Heart left ventricle (tissue), 16 donors: ENCODE measurements around the gene EMB. TPM values are rescaled to one million over a fixed set of nuclear protein-coding genes. Genes with fewer than 3 reads are reported as not detected.
"Not testable (repeated sequence)": the region's sequence is repeated elsewhere in the genome, so short reads cannot be mapped to it uniquely, and the experiment has no call there.

Source experiments
- ATAC-seq, 4 donors: fragments of 200-7000 bp; cut with Tn5 transposase; one replicate each; pipeline ENCODE4 v1.9.1; 2020 to 2022; ENCODE audit warnings: moderate library complexity in 4 of 4, mild to moderate bottlenecking in 3 of 4, moderate number of reproducible peaks in 1 of 4
- DNase-seq, 5 donors: peaks; one replicate each; pipeline ENCODE4 v3.0.0-alpha.2; 2020
- H3K27ac ChIP-seq, 12 donors: fragments of 200-600 bp; sonication (generic) in 4 of 12; one replicate each; pipeline versions ENCODE4 v1.5.0 to v1.8.0; 2016 to 2022; ENCODE audit warnings: mild to moderate bottlenecking in 2 of 12
- H3K27me3 ChIP-seq, 9 donors: fragments of 200-600 bp; sonication (generic) in 2 of 9; one replicate each; pipeline versions ENCODE4 v1.5.1 to v1.8.0; 2016 to 2022; ENCODE audit warnings: mild to moderate bottlenecking in 3 of 9
- H3K36me3 ChIP-seq, 9 donors: fragments of 200-600 bp; sonication (generic) in 2 of 9; one replicate each; pipeline versions ENCODE4 v1.5.0 to v1.8.0; 2018 to 2022; ENCODE audit warnings: mild to moderate bottlenecking in 2 of 9
- H3K4me1 ChIP-seq, 12 donors: fragments of 200-600 bp; sonication (generic) in 4 of 12; one replicate each; pipeline versions ENCODE4 v1.5.0 to v1.8.0; 2016 to 2022; ENCODE audit warnings: mild to moderate bottlenecking in 3 of 12
- H3K4me3 ChIP-seq, 12 donors: fragments of 200-600 bp; sonication (generic) in 4 of 12; one replicate each; pipeline versions ENCODE4 v1.5.0 to v1.8.0; 2017 to 2022; ENCODE audit warnings: mild to moderate bottlenecking in 9 of 12, moderate library complexity in 4 of 12
- H3K9me3 ChIP-seq, 12 donors: fragments of 200-600 bp; sonication (generic) in 4 of 12; one replicate each; pipeline versions ENCODE4 v1.5.0 to v1.8.0; 2016 to 2022; ENCODE audit warnings: mild to moderate bottlenecking in 1 of 12
- CTCF ChIP-seq, 12 donors: fragments of 200-600 bp; sonication (generic) in 4 of 12; IDR thresholded peaks; one replicate each; pipeline versions ENCODE4 v1.5.0 to v1.8.0; 2018 to 2022; ENCODE audit warnings: antibody characterized with exemption in 12 of 12, mild to moderate bottlenecking in 5 of 12
- POLR2A ChIP-seq, 2 donors: fragments of 450-650 bp; IDR thresholded peaks; one replicate each; pipeline ENCODE4 v1.6.1; 2017; ENCODE audit warnings: antibody characterized with exemption in 2 of 2, mild to moderate bottlenecking in 2 of 2, moderate library complexity in 2 of 2
- WGBS, 4 donors: extraction: QIAGEN DNeasy Blood & Tissue Kit in 2 of 4; methylation state at CpG; one replicate each; pipeline versions ENCODE4 v1.1.5 to v1.1.7; 2013 to 2018; 5-methylcytosine and 5-hydroxymethylcytosine counted together
- intact Hi-C, 10 donors: fragments of 100-400 bp; cut with DNase I; formaldehyde crosslinking; loops; one replicate each; pipeline versions ENCODE4 v1.11.1 to v1.14.2; 2022
- polyA plus RNA-seq, 2 donors: library from polyadenylated mRNA; stranded (reverse); fragments of 200-250 nt; gene quantifications; one replicate each; pipeline ENCODE4 v1.2.3, GENCODE V29; 2013
- total RNA-seq, 9 donors: library from RNA; depleted of rRNA in 2 of 9; stranded (reverse); fragments of >200 nt in 2 of 9; fragmentation: NEBNext Ultra II Directional in 3 of 9; extraction: Animal tissue kit (Norgen Biotek cat#: 25700) in 3 of 9; gene quantifications; one replicate each; pipeline versions ENCODE4 v1.1.0 to v1.2.4, GENCODE V29; 2016 to 2023
- donor health status: ischemic (EF 13 %, LVEDD 7.1; RV severe dilation, severe dysfunction).
- donor health status: healthy with polysubstance abuse.
- donor health status: DM: no; HTN: yes; CAD: no.
- donor health status: DM: no; HTN: no; CAD: no.
- donor health status: ischemic (EF 25% LVEDD 6.9; RV normal size, moderate dysfunction).
- donor health status: ischemic (EF 25% LVEDD 5.7; RV mildly dilated, moderate dysfunction).
- donor health status: healthy.
- donor health status: DM: yes; HTN: yes; CAD: no.
- donor health status: ischemic (EF 35%, LVEDD 5.7; RV mildly dilated, moderate dysfunction).
- donor health status: nonischemic (EF 11% LVEDD 7.7; RV severe dilation, severe dysfunction).
- donor health status: DM: yes; HTN: yes; CAD: no.
- donor health status: PGD.
- donor health status: ischemic (EF 29% LVEDD 5.4; RV normal size, mild dysfunction).
- donor health status: nonischemic (EF 23%, LVEDD 6.1; RV moderate dilation, normal function).

Gene EMB
- total and polyA plus RNA-seq, 11 donors = 0.94 to 44.6 (median 10.5) TPM

- ATAC-seq (no peak), DNase-seq (no peak)
- no peak overlapping the region for H3K4me3 ChIP-seq
- no peaks in the 10 kb centered on the region for H3K9me3 ChIP-seq
- no peaks in the 10 kb centered on the region for H3K4me1 ChIP-seq
- 51 to 59% (median 58%) methylated on average over 3 of the region's 3 CpGs for WGBS, 4 donors
- no peak overlapping the region for H3K27ac ChIP-seq
- TF ChIP-seq POLR2A (IDR thresholded peaks at IDR 0.05) (no peak), CTCF (IDR thresholded peaks at IDR 0.05) (no peak)
- H3K27me3 ChIP-seq = no peaks in the 10 kb centered on the region
- intact Hi-C loops = no loop called here
- peaks cover 0 to 7% (median 0%) of the 10 kb centered on the region in 9 donors for H3K36me3 ChIP-seq
Measured at GRCh38 chr5:50401336-50401735, 39.8 kb downstream of the EMB start.

DNA sequence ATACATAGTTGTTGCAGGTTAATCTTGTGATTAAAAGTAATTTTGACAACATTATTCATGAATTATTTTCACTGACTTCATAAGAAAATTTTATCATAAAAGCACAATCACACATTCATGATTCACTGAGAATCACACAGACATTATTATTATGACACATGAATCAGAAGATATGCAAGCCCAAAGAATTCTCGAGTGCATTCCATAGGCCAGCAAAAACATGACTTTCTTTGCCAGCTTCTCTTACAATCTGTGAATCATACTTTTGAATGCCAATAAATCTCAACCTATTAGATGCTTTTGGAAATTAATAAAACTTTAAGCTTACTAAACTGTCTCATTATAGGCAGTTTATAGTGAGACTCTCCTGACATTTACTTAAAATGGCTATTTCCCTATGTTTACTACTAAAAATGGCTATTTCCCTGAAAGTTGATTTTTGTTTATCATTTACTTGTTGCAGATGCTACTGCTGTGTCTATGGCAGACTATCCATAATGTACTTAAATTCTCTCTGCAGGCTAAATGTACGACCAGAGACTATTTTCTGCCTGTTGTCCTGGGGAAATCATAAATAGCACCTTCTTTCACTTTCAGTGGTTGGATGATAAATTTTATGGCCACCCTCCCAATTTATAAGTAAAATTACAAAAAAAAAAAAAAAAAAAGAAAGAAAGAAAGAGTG is 47.0 kb downstream of the EMB start:
- H3K27me3 ChIP-seq, ATAC-seq, DNase-seq, H3K36me3 ChIP-seq, H3K27ac ChIP-seq, H3K4me1 ChIP-seq, H3K9me3 ChIP-seq, intact Hi-C loops, H3K4me3 ChIP-seq: not testable (repeated sequence)
- 62 to 74% (median 69%) methylated on average over 2 of the region's 2 CpGs for WGBS, 4 donors

GRCh38 chr5:50392289-50392688 is 48.8 kb downstream of the EMB start:
- intact Hi-C loops = not testable (repeated sequence)

GRCh38 chr5:50384381-50384780 is 56.7 kb downstream of the EMB start:
- H3K4me3 ChIP-seq, ATAC-seq, H3K27me3 ChIP-seq, H3K27ac ChIP-seq, intact Hi-C loops, H3K4me1 ChIP-seq, H3K36me3 ChIP-seq, DNase-seq, H3K9me3 ChIP-seq: not testable (repeated sequence)
- WGBS, 4 donors = 29 to 54% (median 42%) methylated on average over 2 of the region's 2 CpGs

More at GRCh38 chr5:50392289-50392688, 48.8 kb downstream of the EMB start:
- H3K36me3 ChIP-seq, H3K4me3 ChIP-seq, H3K9me3 ChIP-seq, ATAC-seq, H3K4me1 ChIP-seq, H3K27ac ChIP-seq, H3K27me3 ChIP-seq, DNase-seq: not testable (repeated sequence)
- 70 to 77% (median 73%) methylated on average over 3 of the region's 3 CpGs for WGBS, 4 donors

DNA sequence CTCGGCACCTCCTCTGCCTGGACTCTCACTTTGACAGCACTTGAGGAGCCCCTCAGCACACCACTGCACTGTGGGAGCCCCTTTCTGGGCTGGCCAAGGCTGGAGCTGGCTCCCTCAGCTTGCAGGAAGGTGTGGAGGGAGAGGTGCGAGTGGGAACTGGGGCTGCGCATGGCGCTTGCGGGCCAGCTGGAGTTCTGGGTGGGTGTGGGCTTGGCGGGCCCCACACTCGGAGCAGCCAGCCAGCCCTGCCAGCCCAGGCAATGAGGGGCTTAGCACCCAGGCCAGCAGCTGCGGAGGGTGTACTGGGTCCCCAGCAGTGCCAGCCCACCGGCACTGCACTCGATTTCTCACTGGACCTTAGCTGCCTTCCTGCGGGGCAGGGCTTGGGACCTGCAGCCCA is 64.4 kb downstream of the EMB start:
- ATAC-seq, H3K4me3 ChIP-seq, H3K27me3 ChIP-seq, H3K9me3 ChIP-seq, H3K4me1 ChIP-seq, H3K27ac ChIP-seq, H3K36me3 ChIP-seq, DNase-seq, intact Hi-C loops: not testable (repeated sequence)
- WGBS, 4 donors = 88 to 94% (median 90%) methylated on average over 5 to 11 of the region's 11 CpGs

DNA sequence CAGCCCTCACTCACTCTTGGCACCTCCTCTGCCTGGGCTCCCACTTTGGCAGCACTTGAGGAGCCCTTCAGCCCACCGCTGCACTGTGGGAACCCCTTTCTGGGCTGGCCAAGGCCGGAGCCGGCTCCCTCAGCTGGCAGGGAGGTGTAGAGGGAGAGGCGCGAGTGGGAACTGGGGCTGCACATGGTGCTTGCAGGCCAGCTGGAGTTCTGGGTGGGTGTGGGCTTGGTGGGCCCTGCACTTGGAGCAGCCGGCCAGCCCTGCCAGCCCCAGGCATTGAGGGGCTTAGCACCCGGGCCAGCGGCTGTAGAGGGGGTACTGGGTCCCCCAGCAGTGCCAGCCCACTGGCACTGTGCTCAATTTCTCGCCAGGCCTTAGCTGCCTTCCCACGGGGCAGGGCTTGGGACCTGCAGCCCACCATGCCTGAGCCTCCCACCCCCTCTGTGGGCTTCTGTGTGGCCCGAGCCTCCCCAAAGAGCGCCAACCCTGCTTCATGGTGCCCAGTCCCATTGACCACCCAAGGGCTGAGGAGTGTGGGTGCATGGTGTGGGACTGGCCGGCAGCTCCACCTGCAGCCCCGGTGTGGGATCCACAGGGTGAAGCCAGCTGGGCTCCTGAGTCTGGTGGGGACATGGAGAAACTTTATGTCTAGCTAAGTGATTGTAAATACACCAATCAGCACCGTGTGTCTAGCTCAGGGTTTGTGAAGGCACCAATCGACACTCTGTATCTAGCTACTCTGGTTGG is 71.6 kb downstream of the EMB start:
- intact Hi-C loops, H3K36me3 ChIP-seq, H3K27me3 ChIP-seq, ATAC-seq, H3K4me3 ChIP-seq, H3K27ac ChIP-seq, DNase-seq: not testable (repeated sequence)
- peaks cover 0 to 18% (median 0%) of the 10 kb centered on the region in 12 donors for H3K9me3 ChIP-seq
- peaks cover 0 to 14% (median 0%) of the 10 kb centered on the region in 12 donors for H3K4me1 ChIP-seq
- WGBS, 4 donors = 83 to 91% (median 86%) methylated on average over 12 to 16 of the region's 16 CpGs
